ENCODE results near the gene PCOLCE2. TPM values are rescaled to one million over a fixed set of nuclear protein-coding genes. Genes with fewer than 3 reads are reported as not detected.
A peak's percentile ranks its signal among the peaks of the same experiment; 100 is the strongest.

PCOLCE2 gene
- polyA plus RNA-seq (ENCODE audit: insufficient read depth in 1 of 5, insufficient read length in 5 of 5, low replicate concordance in 1 of 5) = 1 to 10 TPM; 2.0 to 5.8 (median 3.1) TPM
- long read RNA-seq, donor 1 = 0 reads
- long read RNA-seq, donor 2, partial matches to known transcripts = 0 of 1 reads
- long read RNA-seq, donor 2, other reads (novel, unspliced or antisense) = 0 of 1 reads
- long read RNA-seq, donor 3 = 0 reads
- long read RNA-seq, donor 4 = 0 reads
- long read RNA-seq, donor 5 = 0 reads
- long read RNA-seq, donor 6 = 0 reads
- long read RNA-seq, donor 7, partial matches to known transcripts = 310 of 329 reads
- long read RNA-seq, donor 7, other reads (novel, unspliced or antisense) = 19 of 329 reads
- long read RNA-seq, donor 8, partial matches to known transcripts = 70 of 75 reads
- long read RNA-seq, donor 8, other reads (novel, unspliced or antisense) = 5 of 75 reads

GRCh38 chr3:142888481-142889211, at the start of gene PCOLCE2:
PCOLCE2 (minus strand) TSS chr3:142889083; CDS start chr3:142888896, 187 bp downstream.
- peak; percentile 19 to 43 for DNase-seq

DNA sequence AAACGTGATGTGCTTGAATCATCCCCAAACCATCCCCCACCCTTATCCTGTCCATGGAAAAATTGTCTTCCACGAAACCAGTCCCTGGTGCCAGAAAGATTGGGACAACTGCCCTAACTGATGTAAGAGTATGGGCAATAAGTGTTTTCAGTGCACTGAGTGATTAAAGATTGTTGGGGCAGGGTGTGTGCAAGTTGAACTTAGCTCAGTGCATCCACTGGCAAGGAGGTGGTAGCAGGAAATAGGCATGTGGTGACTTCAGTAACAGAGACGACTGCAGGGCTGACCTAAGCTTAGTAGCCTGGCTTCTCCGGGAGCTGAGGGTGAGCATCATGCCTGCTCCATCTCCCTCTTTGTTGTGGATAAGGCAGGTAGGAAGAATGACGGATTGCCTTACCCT, 47.1 kb upstream of the PCOLCE2 start:
- DNase-seq = no peak

DNA sequence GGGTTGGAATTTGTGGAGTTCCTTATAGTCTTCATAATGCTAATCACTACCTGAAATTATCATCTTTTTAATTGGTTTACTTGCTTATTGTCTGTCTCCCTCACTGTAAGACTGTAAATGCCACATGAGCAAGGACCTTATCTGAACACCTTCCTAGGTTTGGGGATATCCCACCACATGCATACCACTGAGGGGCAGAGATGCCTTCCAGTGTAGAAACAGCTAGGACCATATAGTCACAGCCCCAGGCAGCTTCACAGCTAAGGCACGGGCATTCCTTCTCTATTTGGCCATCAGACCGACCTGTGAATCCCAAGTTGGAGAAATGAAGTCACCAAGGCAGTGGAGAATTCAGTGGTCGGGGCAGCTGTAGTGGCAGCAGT, 46.0 kb upstream of the PCOLCE2 start:
- DNase-seq = no peak

DNA sequence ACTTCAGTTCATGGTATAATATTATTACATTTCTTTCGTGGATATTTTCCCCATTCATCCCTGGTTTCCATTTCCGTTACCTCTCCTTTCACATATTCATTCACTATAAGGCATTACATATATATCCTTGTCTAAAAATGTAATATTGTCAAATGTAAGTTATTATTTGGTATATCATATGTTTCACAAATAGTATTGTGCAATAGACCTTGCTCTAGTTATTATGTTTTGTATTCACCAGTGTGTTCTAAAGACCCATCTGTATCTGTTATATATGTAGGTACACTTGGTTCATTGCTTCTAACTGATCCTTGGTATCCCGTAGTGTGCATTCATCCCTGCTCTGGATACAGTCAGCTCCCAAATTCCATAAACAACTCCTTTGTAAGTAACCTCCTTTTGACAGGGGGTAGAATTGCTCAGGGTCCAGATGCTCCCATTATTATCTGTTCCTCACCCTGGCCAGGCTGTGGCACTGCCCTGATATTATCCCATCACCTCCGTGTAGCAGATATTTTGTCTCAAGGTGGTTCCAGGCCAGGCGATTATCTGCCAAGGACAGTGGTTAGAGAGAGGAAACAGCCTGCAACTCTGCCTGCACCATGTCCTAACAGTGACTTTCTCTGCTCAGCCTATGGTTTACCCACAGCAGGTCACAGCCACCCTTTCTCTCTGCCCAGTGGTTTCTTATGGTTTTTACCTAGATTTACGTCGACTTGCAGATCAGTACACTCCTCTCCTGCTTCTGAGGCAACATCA, 45.4 kb upstream of the PCOLCE2 start:
- DNase-seq = no peak

- no peak for DNase-seq
Measured at GRCh38 chr3:142931222-142931621, 42.3 kb upstream of the PCOLCE2 start.

DNA sequence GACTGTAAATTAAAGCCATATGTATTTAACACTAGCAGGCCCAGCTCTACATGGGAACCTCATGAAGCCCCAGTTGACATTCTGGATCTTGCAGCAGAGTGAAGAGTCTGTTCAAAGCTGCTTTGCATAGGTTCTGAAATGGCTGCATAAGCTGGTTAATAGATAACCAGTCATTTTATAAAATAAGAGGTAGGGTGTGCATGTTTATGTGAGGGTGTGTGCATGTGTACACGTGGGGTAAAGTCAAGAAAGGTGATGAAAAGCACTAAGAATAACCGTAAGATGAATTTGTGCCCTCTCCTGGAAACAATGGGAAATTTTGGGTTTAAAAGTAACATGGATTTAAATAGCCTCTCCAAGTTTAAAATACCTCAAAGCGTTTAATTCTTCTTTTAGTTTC, 41.6 kb upstream of the PCOLCE2 start:
- DNase-seq = no peak

GRCh38 chr3:142929890-142930289, 41.0 kb upstream of the PCOLCE2 start:
- no peak for DNase-seq

DNA sequence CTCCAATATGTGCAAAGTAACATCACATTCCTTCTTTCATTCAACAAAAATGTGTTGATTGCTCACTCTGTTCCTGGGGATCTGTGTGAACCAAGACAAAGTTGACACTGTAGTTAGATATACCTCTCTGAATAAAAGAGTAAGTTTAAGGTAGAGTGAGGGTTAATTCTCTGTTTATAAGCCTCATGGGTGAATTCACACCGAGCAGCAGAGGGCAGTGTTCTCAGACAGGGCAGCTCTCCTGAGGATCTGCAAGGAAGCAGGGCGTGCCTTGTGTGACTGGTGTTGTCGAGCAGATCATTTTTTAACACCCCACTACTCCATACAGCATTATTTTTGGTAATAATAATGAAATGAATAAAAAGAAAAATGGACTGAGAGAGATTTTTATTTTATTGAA, 40.2 kb upstream of the PCOLCE2 start:
- DNase-seq = no peak

GRCh38 chr3:142926368-142926944, 37.6 kb upstream of the PCOLCE2 start:
- no peak for DNase-seq

DNA sequence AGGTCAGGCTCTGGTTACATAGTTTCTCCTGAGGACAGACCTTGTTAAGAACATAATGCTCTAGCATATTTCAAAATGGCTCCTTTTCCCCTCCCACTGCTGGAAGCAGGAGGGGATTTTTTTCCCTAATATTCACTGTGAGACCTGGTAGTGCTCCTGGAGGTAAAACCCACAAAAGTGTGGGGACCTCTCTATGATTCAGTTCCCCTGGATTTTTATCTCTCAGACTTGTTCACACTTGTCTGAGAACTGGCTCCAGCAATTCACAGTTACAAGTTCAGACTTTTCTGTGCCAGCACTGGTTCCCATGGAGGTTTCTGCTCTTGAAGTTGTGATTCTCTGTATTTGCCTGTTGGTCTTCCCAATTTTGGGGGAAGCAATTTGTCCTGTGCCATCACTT, 36.3 kb upstream of the PCOLCE2 start:
- DNase-seq = no peak

- no peak for DNase-seq
Measured at GRCh38 chr3:142923694-142924093, 34.8 kb upstream of the PCOLCE2 start.

- no peak for DNase-seq
Measured at GRCh38 chr3:142916605-142917004, 27.7 kb upstream of the PCOLCE2 start.

DNA sequence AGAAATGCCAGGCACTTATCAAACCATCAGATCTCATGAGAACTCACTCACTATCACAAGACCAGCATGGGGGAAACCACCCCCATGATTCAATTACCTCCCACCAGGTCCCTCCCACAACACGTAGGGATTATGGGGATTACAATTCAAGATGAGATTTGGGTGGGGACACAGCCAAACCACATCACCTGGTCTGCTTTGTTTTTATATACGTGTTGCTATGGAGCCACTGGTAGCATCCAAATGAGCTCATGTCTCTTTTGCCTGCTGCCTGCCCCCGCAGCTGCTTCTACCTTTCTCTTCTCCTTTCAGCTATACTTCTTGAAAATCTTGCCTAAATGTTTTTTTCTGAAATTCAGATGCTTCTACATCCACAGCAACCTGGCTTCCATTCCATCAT, 26.8 kb upstream of the PCOLCE2 start:
- DNase-seq = no peak

- DNase-seq = no peak
Measured at GRCh38 chr3:142914286-142914811, 25.5 kb upstream of the PCOLCE2 start.

DNA sequence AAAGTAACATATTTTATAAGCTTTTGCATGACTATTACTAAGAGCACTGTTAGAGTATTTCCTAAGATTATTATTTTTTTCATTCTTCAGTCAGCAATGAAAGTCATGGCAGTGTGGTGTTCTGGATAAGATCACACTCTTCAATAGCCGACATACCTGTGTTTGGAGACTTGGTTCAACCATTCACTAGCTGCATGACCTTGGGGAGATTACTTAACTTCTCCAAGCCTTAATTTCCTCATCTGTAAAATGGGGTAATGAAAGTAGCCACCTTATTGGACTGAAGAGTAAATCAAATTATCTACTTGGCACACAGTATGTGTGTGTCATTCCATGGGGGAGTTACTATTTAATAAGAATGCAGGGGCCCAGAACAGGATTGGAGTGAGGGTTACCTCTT, 24.5 kb upstream of the PCOLCE2 start:
- DNase-seq = no peak

DNA sequence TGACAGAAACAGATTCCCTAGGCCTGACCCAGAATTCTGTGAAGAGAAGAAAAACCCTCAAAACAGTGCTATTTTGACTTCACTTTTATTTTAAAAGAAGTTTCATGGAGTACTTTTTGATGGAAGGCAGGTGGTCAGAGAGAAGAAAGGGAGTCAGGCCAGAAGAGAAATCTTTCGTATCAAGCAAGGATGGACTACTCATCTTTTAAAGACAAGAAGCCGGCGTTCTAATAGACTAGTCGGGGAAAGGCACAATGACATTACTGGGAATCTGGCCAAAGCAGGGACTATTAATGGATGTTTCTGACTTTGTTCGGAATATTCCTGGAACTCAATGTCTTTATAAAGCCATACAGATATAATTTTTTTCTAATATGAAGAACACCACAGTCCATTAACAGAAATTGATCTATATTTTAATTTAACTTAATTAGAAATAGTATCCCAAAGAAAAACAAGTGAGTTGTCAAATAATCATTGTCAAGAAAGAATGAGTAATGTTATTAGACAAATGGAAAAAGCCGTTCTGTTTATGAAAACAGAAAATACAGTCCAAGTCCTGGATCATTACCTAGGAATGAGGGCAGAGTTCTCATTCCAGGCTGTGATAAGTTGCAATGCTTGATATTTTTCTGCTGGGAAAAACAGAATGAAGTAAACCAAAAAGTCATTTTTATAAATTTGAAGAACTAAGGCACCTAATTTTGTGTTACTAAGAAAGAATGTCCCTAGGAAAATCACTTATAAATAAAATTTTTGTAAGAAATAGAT, 23.7 kb upstream of the PCOLCE2 start:
- DNase-seq = no peak

- no peak for DNase-seq
Measured at GRCh38 chr3:142910280-142910679, 21.4 kb upstream of the PCOLCE2 start.

DNA sequence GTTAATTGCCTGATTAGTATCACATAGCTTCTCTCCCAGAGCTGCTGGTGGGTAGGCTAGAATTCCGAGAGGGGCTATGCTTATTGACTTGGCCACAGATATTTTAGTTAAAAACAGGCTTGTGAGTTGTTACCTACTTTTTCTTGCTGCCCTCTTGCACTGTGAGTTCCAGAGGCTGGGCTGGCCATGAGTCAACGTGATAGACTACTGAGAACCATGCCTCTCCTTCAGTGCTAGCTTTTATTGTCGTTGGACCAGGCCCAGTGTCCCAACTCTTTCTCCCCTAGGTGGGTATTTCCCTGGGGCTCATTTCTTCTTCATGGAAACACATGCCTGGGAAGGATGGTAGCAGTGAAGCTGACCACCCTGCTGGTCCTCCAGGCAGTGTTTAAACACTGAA, 20.4 kb upstream of the PCOLCE2 start:
- DNase-seq = no peak

GRCh38 chr3:142907996-142908395, 19.1 kb upstream of the PCOLCE2 start:
- no peak for DNase-seq

DNA sequence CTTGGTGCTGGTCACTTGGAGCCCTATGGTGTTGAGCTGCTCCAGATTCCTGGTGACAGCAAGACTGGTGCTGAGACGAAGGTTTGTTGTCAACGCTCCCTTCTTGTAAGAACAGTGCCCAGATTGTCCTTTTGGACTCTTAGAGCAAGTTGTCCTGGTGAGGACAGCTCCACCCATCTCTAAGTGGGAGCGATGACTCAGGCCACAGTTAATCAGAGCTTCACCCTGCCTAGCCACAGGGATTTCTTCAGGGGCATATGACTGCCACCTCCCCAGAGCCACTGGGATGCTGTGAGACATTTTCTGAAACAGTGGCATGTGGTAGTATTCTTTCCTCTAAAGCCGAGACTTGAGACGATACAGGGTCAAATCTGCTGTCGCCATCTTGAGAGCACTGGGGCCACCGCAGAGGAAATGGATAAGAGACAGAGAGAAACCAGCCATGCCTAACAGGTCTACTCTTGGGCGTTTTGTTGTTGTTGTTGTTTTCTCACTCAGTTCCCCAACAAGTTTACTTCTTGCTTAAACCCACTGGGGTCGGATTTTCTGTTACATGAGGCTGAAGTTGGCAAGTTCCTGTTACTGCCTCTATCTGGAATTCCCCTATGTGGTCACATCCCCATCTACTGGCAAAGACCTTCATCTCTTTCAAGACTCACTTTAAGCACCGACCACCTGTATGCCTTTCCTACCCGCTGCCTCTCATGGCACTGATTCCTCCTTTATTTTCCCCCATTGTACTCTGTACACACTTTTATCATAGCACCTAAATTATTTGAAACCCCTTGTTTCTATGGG, 16.0 kb upstream of the PCOLCE2 start:
- no peak for DNase-seq
